Activated CD4-positive, alpha-beta T cell treated with anti-CD3 and anti-CD28 coated beads, Interleukin-2, amount 10 ng/mL, durations not matched to agents 7 days and 5 days (primary cell): ENCODE data around the gene FAM156A. TPM values are rescaled to one million over a fixed set of nuclear protein-coding genes. Genes with fewer than 3 reads are reported as not detected.
"Not testable (repeated sequence)": the region's sequence is repeated elsewhere in the genome, so short reads cannot be mapped to it uniquely, and the experiment has no call there.

ENCODE experiments used
- CTCF ChIA-PET: fragments of 350-600 bp; sonication (Branson Sonifier 250); formaldehyde crosslinking; loops from one replicate; lab custom pipeline; 2021; ENCODE audit warnings: antibody characterized with exemption; lab: Charles Lee
- POLR2A ChIA-PET: fragments of 350-600 bp; sonication (Branson Sonifier 250); formaldehyde crosslinking; loops from one replicate; lab custom pipeline; 2021; ENCODE audit warnings: antibody characterized with exemption; lab: Charles Lee
- DNase-seq: peaks from one replicate; pipeline ENCODE4 v3.0.0-alpha.2; 2020
- H3K27ac Mint-ChIP-seq: one replicate; pipeline ENCODE4 v1.8.0; 2021; ENCODE audit warnings: mild to moderate bottlenecking, moderate library complexity, mixed read lengths
- H3K27me3 Mint-ChIP-seq: one replicate; pipeline ENCODE4 v1.8.0; 2021; ENCODE audit warnings: mixed read lengths
- H3K36me3 Mint-ChIP-seq: one replicate; pipeline ENCODE4 v1.8.0; 2021; ENCODE audit warnings: low read depth, mixed read lengths
- H3K4me1 Mint-ChIP-seq: one replicate; pipeline ENCODE4 v1.8.0; 2021; ENCODE audit warnings: mixed read lengths
- H3K4me3 Mint-ChIP-seq: one replicate; pipeline ENCODE4 v1.8.0; 2021; ENCODE audit warnings: mild to moderate bottlenecking, moderate library complexity, mixed read lengths
- H3K9me3 Mint-ChIP-seq: one replicate; pipeline ENCODE4 v1.8.0; 2021; ENCODE audit warnings: mixed read lengths
- total RNA-seq, 2 experiments: library from RNA; stranded (reverse); gene quantifications; one replicate each; pipeline ENCODE4 v1.2.3, GENCODE V29; 2021

Gene FAM156A
- 10 to 100 TPM; 23.5 to 25.7 TPM for total RNA-seq

GRCh38 chrX:52958113-52958959 is at the start of gene FAM156A:
Gene FAM156A (minus strand): TSS chrX:52958518. CDS start chrX:52948588, 9,930 bp downstream.
- H3K36me3 Mint-ChIP-seq, H3K27ac Mint-ChIP-seq, POLR2A ChIA-PET, DNase-seq, H3K4me3 Mint-ChIP-seq, H3K9me3 Mint-ChIP-seq, H3K4me1 Mint-ChIP-seq, H3K27me3 Mint-ChIP-seq, CTCF ChIA-PET: not testable (repeated sequence)

DNA sequence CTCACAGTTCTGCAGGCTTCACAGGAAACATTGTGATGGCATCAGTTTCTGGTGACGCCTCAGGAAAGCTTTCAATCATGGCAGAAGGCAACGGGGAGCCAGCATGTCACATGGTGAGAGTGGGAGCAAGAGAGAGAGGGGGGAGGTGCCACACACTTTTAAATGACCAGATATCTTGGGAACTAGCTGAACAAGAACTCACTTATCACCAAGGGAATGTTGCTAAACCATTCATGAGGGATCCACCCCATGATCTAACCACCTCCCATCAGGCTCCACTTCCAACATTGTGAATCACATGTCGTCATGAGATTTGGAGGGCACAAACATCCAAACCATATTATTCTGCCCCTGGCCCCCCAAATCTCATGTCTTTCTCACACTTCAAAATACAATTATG is 47.0 kb upstream of the FAM156A start:
- H3K4me1 Mint-ChIP-seq, result peaks cover 8% of the 10 kb centered on the region
- H3K27me3 Mint-ChIP-seq, result peaks cover 3% of the 10 kb centered on the region
- POLR2A ChIA-PET, result no interaction called here
- H3K9me3 Mint-ChIP-seq, result peaks cover 8% of the 10 kb centered on the region
- H3K27ac Mint-ChIP-seq, result no peak overlapping the region
- peaks cover 2% of the 10 kb centered on the region for H3K36me3 Mint-ChIP-seq
- DNase-seq, result no peak
- no peak overlapping the region for H3K4me3 Mint-ChIP-seq
- CTCF ChIA-PET, result interaction anchor here (1.2 kb wide), 1 partner anchor 16 kb away, joined by 4 read pairs; no protein-coding TSS in a partner anchor

DNA sequence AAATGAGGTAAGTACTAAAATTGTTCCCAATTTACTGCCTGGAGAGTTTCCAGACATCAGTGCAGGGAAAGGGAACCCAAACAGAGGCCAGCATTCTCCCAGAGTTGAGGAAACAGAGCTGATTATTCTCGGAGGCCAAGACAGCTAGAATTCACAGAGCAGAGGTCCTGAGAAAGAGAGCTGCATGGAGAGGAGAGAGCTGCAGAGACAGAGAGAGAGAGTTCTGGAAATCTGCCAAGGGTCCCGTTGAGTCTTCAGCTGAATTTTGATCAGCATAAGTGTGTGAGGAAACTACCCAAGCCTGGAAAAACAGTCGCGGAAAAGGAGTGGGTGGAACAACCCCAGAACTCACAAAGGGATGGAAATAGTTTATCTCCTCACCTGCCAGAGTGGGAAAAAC is 46.5 kb upstream of the FAM156A start:
- Mint-ChIP-seq H3K4me1 (peaks cover 8% of the 10 kb centered on the region), H3K27me3 (peaks cover 3% of the 10 kb centered on the region), H3K36me3 (peaks cover 2% of the 10 kb centered on the region), H3K9me3 (peaks cover 8% of the 10 kb centered on the region), H3K27ac (no peak overlapping the region), H3K4me3 (no peak overlapping the region)
- CTCF ChIA-PET, result interaction anchor here (1.2 kb wide), 1 partner anchor 15 kb away, joined by 4 read pairs; no protein-coding TSS in a partner anchor
- POLR2A ChIA-PET, result no interaction called here
- DNase-seq, result no peak

GRCh38 chrX:53004038-53004437 is 45.7 kb upstream of the FAM156A start:
- no peak for DNase-seq
- peaks cover 3% of the 10 kb centered on the region for H3K27me3 Mint-ChIP-seq

DNA sequence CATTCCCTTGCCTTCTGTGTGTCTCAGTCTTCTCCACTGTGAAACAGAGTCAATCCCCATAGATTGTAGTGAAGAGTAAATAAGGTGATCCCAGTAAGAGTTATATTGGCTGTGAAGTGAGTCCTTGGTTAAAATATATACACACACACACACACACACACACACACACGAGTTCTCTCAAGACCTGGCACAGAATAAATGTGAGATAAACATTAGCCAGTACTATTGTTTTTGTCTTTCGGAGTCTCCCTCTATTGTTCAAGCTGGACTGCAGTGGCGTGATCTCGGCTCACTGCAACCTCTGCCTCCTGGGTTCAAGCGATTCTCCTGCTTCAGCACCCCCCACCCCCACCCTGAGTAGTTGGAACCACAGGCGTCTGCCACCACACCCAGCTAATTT is 44.8 kb upstream of the FAM156A start:
- CTCF ChIA-PET, result interaction anchor here (1.3 kb wide), 1 partner anchor 8 kb away, joined by 4 read pairs; no protein-coding TSS in a partner anchor
- POLR2A ChIA-PET, result no interaction called here
- no peak overlapping the region for H3K4me3 Mint-ChIP-seq
- H3K27me3 Mint-ChIP-seq, result peaks cover 3% of the 10 kb centered on the region
- peaks cover 8% of the 10 kb centered on the region for H3K9me3 Mint-ChIP-seq
- peaks cover 8% of the 10 kb centered on the region for H3K4me1 Mint-ChIP-seq
- no peak overlapping the region for H3K27ac Mint-ChIP-seq
- H3K36me3 Mint-ChIP-seq, result peaks cover 2% of the 10 kb centered on the region
- DNase-seq, result no peak

More at GRCh38 chrX:53004038-53004437, 45.7 kb upstream of the FAM156A start:
- Mint-ChIP-seq H3K9me3 (peaks cover 8% of the 10 kb centered on the region), H3K36me3 (peaks cover 2% of the 10 kb centered on the region), H3K27ac (no peak overlapping the region), H3K4me3 (no peak overlapping the region), H3K4me1 (peaks cover 8% of the 10 kb centered on the region)
- POLR2A ChIA-PET, result no interaction called here
- CTCF ChIA-PET, result interaction anchor here (0.7 to 1.3 kb wide), 3 partner anchors 9 to 179 kb away, joined by 4 read pairs; no protein-coding TSS in a partner anchor

- Mint-ChIP-seq H3K4me1 (peaks cover 10% of the 10 kb centered on the region), H3K27ac (no peak overlapping the region), H3K27me3 (peaks cover 3% of the 10 kb centered on the region), H3K9me3 (no peaks in the 10 kb centered on the region), H3K36me3 (peaks cover 2% of the 10 kb centered on the region), H3K4me3 (no peak overlapping the region)
- no peak for DNase-seq
- ChIA-PET POLR2A (no interaction called here), CTCF (interaction anchor here (1.1 kb wide), 1 partner anchor 9 kb away, joined by 5 read pairs; no protein-coding TSS in a partner anchor)
Observed at GRCh38 chrX:53001958-53002357, 43.6 kb upstream of the FAM156A start.

GRCh38 chrX:53000447-53001135 is 42.3 kb upstream of the FAM156A start:
- Mint-ChIP-seq H3K4me3 (no peak overlapping the region), H3K4me1 (peaks cover 19% of the 10 kb centered on the region), H3K36me3 (peaks cover 2% of the 10 kb centered on the region), H3K27me3 (peaks cover 3% of the 10 kb centered on the region), H3K9me3 (no peaks in the 10 kb centered on the region), H3K27ac (peak overlapping the region; percentile 25)
- ChIA-PET CTCF (interaction anchor here (1.1 kb wide), 1 partner anchor 9 kb away, joined by 4 read pairs; no protein-coding TSS in a partner anchor), POLR2A (no interaction called here)
- no peak for DNase-seq

DNA sequence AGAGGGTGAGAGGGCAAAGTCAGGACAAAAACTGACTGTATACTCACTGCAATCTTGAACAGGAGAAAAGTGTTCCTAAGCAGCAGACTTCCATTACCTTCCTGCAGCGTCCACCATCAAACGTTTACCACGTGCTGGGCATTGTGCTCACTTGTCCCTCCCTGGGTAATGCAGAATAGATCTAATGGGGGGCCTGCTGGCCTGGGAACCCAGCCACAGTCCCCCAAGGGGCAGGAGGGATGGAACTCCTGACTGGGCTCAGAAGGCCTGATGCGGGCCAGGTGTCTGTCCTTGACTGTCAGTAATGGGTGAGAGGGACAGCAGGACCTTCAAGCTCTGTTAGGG is 37.6 kb upstream of the FAM156A start:
- no peaks in the 10 kb centered on the region for H3K9me3 Mint-ChIP-seq
- no peak for DNase-seq
- POLR2A ChIA-PET, result no interaction called here

GRCh38 chrX:52995135-52995986 is 37.0 kb upstream of the FAM156A start:
- H3K9me3 Mint-ChIP-seq, result no peaks in the 10 kb centered on the region
- ChIA-PET POLR2A (no interaction called here), CTCF (interaction anchor here (0.9 to 1.0 kb wide), 2 partner anchors 8 to 14 kb away, joined by 3 to 4 read pairs; no protein-coding TSS in a partner anchor)

More for the DNA sequence above, 37.6 kb upstream of the FAM156A start:
- no peaks in the 10 kb centered on the region for H3K27me3 Mint-ChIP-seq
- no peaks in the 10 kb centered on the region for H3K36me3 Mint-ChIP-seq
- H3K4me3 Mint-ChIP-seq, result peak overlapping the region; percentile 82
- peaks cover 27% of the 10 kb centered on the region for H3K4me1 Mint-ChIP-seq
- CTCF ChIA-PET, result interaction anchor here (0.6 kb wide), 1 partner anchor 930 kb away, joined by 3 read pairs; no protein-coding TSS in a partner anchor
- H3K27ac Mint-ChIP-seq, result peak overlapping the region; percentile 98

DNA sequence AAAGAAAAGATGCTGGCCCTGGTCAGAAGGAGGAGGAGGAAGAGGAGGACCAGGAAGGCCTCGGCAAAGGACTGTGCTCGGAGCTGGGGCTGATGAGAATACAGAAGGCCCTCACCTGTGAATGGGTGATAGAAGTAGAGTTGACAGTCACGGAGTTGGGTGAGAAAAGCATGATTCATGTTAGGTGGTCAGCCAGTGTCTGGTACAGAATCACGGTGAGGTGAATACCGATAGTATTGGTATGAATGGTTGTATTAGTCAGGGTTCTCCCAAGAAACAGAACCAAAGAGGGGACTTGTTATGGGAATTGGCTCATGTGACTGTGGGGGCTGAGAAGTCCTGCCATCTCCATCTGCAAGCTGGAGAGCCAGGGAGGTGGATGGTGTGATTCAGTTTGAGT is 32.5 kb upstream of the FAM156A start:
- ChIA-PET CTCF (interaction anchor here (0.7 to 1.5 kb wide), 2 partner anchors 8 to 238 kb away, joined by 3 to 6 read pairs; no protein-coding TSS in a partner anchor), POLR2A (no interaction called here)
- H3K4me3 Mint-ChIP-seq, result no peak overlapping the region
- peak overlapping the region; percentile 46 for H3K27ac Mint-ChIP-seq
- no peaks in the 10 kb centered on the region for H3K36me3 Mint-ChIP-seq
- DNase-seq, result no peak
- no peaks in the 10 kb centered on the region for H3K27me3 Mint-ChIP-seq
- no peaks in the 10 kb centered on the region for H3K9me3 Mint-ChIP-seq
- H3K4me1 Mint-ChIP-seq, result peaks cover 21% of the 10 kb centered on the region

More at GRCh38 chrX:52995135-52995986, 37.0 kb upstream of the FAM156A start:
- H3K27ac Mint-ChIP-seq, result peak overlapping the region; percentile 98
- peak; percentile 93 for DNase-seq
- peak overlapping the region; percentile 82 for H3K4me3 Mint-ChIP-seq
- no peaks in the 10 kb centered on the region for H3K27me3 Mint-ChIP-seq
- H3K36me3 Mint-ChIP-seq, result no peaks in the 10 kb centered on the region
- peaks cover 25% of the 10 kb centered on the region for H3K4me1 Mint-ChIP-seq

- H3K36me3 Mint-ChIP-seq, H3K27me3 Mint-ChIP-seq, H3K9me3 Mint-ChIP-seq, H3K4me3 Mint-ChIP-seq, POLR2A ChIA-PET: not testable (repeated sequence)
- H3K4me1 Mint-ChIP-seq, result peaks cover 20% of the 10 kb centered on the region
- DNase-seq, result peak; percentile 65
- peak overlapping the region; percentile 67 for H3K27ac Mint-ChIP-seq
- CTCF ChIA-PET, result interaction anchor here (0.7 to 1.5 kb wide), 5 partner anchors 9 to 239 kb away, joined by 3 to 6 read pairs (median 4); no protein-coding TSS in a partner anchor
Observed at GRCh38 chrX:52990011-52990631, 31.8 kb upstream of the FAM156A start.
